K562 (cell line): ENCODE measurements around the gene ADGRL3.

Experiments
- BDP1 ChIP-seq: IDR thresholded peaks from 3 replicates; pipeline ENCODE4 v1.6.1; 2011; ENCODE audit not compliant: insufficient read length, insufficient read depth
- CGGBP1 ChIP-seq: fragments of 250-450 bp; sonication (Bioruptor Pico); IDR thresholded peaks from 2 replicates; pipeline ENCODE4 v1.9.0; 2021; ENCODE audit warnings: mild to moderate bottlenecking
- CREB3L1 ChIP-seq: fragments of 450-650 bp; IDR thresholded peaks from 2 replicates; pipeline ENCODE4 v1.6.1; 2014; ENCODE audit warnings: low read depth, mild to moderate bottlenecking, moderate library complexity, borderline replicate concordance
- KAT8 ChIP-seq: fragments of 450-650 bp; IDR thresholded peaks from 2 replicates; pipeline ENCODE4 v1.6.1; 2016; ENCODE audit warnings: low read depth, mild to moderate bottlenecking
- MAFK ChIP-seq: IDR thresholded peaks from 2 replicates; pipeline ENCODE4 v1.6.1; 2011; ENCODE audit warnings: low read length, improper control_type of control experiment
- MEF2A ChIP-seq: IDR thresholded peaks from 2 replicates; pipeline ENCODE4 v1.6.1; 2011; ENCODE audit warnings: low read depth, mild to moderate bottlenecking, low read length, moderate library complexity; ENCODE audit not compliant: control insufficient read depth
- MEIS2 ChIP-seq: fragments of 450-650 bp; IDR thresholded peaks from 2 replicates; pipeline ENCODE4 v1.6.1; 2014; ENCODE audit warnings: mild to moderate bottlenecking; ENCODE audit not compliant: partially characterized antibody
- SMAD3 ChIP-seq: fragments of 450-650 bp; formaldehyde crosslinking; conservative IDR thresholded peaks from 2 replicates; pipeline ENCODE4 v1.4.0; 2020; ENCODE audit warnings: mild to moderate bottlenecking
- USF2 ChIP-seq: sonication (generic); formaldehyde crosslinking; IDR thresholded peaks from 2 replicates; pipeline ENCODE4 v1.5.0; 2020; ENCODE audit warnings: missing genetic modification reagents

- no peak for TF ChIP-seq USF2 (CRISPR knock-in tag)
- no peak for TF ChIP-seq MAFK
- no peak for TF ChIP-seq KAT8
- TF ChIP-seq CREB3L1, result no peak
- TF ChIP-seq BDP1, result no peak
- no peak for TF ChIP-seq MEF2A
- no peak for TF ChIP-seq MEIS2
- no peak for TF ChIP-seq CGGBP1 (CRISPR knock-in tag)
- TF ChIP-seq SMAD3 (CRISPR knock-in tag), result no peak
Measured at GRCh38 chr4:61877893-61878292, 677.8 kb downstream of the ADGRL3 start.
